HG03280 (cell line): ENCODE results near the gene ABCC11.

Source experiments
- ATAC-seq: cut with Tn5 transposase; IDR thresholded peaks from one replicate; pipeline ENCODE4 v1.9.1; 2021; ENCODE audit warnings: mild to moderate bottlenecking, moderate library complexity; ENCODE audit not compliant: unreplicated experiment

The ABCC11 gene

DNA sequence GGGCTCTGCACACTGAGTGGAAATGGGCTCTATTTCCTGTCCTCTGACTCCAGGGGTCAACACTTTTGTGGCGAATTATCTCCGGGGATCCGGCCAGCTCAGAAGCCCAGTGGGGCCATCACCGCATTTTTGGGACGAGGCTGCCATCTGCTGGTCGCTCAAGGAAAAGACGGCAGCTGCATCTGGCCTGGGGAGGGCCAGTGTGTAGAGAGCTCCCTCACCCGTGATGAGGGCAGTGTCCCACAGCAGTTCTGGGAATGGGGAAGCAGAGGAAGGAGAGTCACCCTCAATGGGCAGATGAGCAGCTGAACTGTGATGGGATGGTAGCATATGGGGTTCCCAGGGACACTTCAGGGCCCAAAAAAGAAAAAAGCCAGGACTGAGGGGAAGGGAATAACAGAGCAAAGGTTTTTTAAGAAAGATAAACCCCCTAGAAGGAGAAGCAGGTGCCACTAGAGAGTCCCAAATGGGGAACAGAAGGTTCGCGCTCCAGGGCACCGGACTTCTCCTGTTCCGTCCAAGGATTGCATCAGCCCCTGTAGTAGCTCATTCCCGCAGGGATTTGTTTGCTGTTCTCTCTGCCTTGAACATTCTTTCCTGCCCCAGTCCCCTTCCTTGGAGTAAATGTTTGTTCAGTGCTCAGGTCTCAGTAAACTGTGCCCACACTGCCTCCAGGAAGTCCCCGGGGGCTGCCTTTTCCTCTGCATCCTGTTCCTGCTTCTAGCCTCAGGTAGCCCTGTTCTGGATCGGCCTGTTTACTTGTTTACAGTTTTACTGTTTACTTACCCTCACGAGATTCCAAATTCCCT, 82.2 kb downstream of the ABCC11 start:
- no peak for ATAC-seq

DNA sequence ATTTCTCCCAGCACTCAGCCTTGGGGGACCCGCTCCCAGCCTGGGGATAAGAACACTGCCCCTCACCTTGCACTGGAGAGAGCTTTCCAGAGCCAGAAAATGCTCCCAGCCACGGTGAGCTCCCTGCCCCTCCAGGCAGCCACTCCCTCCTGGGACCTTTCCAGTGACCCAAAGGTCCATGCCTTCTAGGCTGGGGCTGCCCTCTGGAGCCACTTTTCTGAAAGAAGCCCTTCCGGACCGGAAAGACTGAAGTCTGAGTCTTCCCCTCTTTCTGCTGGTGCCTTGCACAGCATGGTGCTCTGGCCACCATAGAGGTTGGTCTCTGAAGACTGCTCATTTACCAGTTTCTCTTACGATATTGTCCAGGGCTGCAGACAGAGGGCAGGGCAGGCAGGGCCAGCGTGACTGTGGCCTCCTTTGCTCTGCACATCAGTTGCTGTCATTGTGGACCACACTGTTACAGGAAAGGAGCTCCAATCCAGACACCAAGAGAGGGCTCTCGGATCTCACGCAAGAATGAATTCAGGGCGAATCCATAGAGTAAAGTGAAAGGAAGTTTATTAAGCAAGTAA, 84.4 kb downstream of the ABCC11 start:
- ATAC-seq: no peak

- ATAC-seq: no peak
Measured at GRCh38 chr16:48161906-48162305, 85.4 kb downstream of the ABCC11 start.

GRCh38 chr16:48160575-48160974, 86.8 kb downstream of the ABCC11 start:
- ATAC-seq: no peak

DNA sequence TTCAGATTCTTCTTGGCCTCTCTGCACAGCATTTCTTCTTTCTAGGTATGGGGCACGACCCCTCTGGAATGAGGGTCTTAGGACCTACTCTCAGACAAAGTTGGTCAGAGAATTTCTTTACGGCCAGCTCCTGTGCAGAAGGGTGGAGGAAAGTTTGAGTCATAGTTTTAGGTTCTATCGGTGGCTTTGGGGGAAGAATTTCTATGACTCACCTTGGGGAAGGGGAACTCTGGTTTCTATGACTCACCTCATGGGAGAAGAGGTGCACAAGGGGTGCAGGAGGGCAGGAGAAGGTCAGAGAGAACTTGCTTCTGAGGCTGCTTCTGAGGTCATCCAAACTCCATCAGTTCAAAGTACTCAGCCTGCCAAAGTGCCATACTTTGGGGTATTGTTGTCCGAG, 89.0 kb downstream of the ABCC11 start:
- peak; percentile 65 for ATAC-seq

DNA sequence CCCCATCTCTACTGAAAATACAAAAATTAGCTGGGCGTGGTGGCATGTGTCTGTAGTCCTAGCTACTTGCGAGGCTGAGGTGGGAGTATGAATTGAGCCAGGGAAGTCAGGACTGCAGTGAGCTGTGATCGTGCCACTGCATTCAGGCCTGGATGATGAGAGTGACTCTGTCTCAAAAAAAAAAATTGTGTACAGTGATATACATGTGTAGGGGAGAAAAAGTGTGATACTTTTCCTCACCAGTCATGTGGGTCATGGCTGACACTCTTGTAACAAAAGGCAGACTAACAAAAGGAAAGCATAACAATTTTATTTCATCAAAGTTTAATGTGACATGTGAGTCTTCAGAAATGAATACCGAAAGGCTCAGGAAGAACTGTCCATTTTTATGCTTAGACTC, 89.5 kb downstream of the ABCC11 start:
- no peak for ATAC-seq

DNA sequence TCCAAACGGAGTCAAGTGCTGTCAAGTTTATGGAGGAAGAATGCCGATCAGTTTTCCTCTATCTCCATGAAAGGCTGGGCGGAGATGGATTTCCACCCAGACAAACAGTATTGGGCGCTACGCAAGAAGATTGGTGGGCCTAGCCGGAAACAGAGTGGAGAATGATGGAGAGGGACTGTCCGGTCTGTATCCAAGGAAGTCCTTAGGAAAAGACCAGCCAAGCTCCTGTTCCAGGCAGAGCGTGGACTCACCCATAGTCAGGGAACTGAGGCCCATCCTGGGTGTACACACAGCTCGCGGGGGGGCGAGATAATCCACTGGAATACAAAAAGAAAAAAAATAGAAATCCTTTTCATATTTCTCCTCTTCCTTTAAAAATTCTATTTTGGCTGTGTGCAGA, 90.0 kb downstream of the ABCC11 start:
- no peak for ATAC-seq

DNA sequence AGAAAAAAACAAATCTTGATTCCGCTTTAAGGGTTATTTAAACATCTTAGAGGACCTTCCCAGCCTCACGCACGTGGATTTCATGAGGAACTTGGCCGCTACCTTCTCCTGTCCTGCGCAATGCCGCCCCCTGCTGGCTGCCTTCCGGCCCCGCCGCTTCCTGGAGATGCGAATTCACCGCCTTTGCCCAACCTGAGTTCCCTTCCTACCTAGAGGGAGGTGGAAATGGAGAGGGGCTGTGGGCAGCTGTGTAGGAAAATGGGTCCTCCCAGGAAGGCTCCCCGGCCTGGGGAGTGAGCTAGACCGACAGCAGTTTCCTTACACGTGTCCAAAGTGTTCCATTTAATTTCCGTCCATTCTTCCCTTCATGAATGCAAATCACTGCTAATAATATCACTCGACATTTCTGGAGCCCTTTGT, 90.5 kb downstream of the ABCC11 start:
- ATAC-seq: no peak

- no peak for ATAC-seq
Measured at GRCh38 chr16:48155926-48156789, 91.2 kb downstream of the ABCC11 start, which contains the start of gene ABCC12. Gene ABCC12, minus strand, starts transcription at chr16:48155993. Its CDS starts 9,569 bp downstream, at chr16:48146424.

DNA sequence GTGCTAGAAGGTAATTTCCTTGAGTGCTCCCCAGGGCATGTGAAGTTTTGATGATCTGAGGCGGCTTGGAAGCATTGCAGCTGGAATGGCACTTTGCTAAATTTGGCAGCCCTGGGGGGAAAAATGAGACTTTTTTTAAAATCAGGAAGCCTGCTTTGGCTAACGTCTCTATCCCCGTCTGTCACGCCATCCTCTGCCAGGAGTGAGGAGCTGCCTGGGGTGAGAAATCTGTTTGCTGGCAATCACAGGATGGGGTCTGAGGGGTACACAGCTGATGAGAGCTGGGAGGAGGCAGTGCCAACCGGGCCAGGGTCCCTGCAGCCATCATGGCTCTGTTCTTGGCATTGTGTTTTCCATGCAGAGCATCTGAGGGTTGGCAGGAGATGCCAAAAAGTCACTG, 93.6 kb downstream of the ABCC11 start:
- ATAC-seq: no peak

DNA sequence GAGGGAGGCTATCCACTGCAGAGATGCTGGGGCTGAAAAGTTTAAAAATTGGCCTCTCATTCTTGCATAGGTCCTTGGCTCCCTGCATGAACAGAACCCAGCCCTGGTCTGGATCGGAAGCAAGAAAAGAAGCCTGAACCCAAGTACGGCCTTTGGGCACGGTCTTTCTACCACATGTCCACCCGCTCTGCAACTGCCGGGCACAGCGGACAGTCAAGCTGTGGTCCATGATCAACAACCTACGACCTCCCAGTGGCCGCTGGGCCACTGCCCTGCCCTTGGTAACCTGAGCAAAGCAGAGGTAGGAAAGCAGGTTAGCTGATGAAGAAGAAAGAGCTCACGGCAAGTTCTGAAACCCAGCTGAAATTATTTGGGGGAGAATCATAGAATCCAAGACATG, 95.1 kb downstream of the ABCC11 start:
- no peak for ATAC-seq

GRCh38 chr16:48150707-48151106, 96.6 kb downstream of the ABCC11 start:
- no peak for ATAC-seq

DNA sequence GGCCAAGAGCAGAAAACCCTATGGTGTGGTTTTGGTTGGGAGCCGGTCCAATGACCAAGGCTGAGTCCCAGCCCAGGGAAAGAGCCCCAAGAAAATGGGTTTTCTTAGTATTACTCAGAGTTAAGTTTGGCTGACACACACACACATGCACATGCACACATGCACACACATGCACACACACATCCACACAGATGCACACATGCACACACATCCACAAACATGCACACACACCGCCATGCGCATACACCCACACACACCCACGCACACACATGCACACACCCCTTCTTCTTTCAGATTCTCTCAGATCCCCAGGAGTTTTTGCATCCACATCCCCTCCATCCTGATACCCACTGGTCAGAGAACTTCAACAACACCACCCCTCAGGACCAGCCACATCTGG, 100.6 kb downstream of the ABCC11 start:
- ATAC-seq: no peak

GRCh38 chr16:48146131-48146530, 101.2 kb downstream of the ABCC11 start:
- no peak for ATAC-seq

DNA sequence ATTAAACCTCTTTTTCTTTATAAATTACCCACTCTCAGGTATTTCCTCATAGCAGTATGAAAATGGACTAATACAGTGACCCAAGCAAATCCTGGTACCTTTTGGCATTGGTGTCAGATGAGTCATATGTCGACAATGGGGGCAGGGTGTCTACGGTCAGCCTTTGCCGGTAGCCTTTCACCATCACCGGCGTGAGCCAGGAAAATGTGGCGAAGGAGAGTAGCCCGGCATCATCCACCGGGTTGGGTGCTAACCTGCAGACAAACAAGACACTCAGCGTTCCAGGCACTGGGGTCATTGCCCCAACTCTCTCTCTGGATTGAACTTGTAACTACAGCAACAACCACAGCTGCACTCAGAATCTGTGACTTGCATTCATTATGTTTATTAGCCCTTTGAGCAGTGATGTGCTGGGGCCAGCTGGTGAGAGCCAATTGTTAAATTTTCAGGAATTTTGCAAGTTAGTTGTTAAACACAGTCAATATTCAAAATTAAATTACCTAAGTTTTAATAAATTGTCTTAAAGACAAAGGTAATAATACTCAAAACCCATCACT, 103.4 kb downstream of the ABCC11 start:
- no peak for ATAC-seq

DNA sequence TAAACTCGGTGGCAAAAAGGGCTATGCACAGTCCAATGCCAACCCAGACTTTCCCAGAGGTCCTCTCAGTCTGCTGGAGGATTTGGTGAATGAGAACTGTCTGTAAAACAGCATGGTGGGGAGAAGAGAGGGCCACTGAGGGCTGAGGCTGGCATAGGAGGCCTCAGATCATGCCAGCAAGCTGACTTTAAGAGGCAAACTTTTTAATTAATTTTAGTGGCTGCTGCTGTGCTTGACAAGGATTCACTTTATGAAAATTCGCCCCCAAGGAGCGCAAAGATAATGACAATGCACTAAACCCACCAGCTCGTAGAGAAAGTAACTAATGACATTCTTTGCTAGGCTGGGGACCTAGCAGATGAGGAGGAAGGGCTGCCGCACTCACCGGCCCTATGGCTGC, 106.5 kb downstream of the ABCC11 start:
- ATAC-seq: no peak

GRCh38 chr16:48139517-48139916, 107.8 kb downstream of the ABCC11 start:
- no peak for ATAC-seq

DNA sequence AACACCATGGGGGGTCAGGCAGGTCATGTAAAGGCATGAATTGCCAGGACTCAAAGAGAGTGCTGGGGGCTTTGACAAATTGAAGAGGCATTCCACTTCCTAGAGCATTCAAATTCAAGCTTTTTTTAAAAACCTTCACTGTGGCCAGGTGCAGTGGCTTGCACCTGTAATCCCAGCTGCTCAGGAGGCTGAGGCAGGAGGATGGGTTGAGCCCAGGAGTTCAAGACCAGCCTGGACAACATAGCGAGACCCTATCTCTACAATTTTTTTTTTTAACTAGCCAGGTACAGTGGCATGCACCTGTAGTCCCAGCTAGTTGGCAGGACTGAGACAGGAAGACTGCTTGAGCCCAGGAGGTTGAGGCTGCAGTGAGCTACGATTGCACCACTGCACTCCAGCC, 108.8 kb downstream of the ABCC11 start:
- no peak for ATAC-seq

DNA sequence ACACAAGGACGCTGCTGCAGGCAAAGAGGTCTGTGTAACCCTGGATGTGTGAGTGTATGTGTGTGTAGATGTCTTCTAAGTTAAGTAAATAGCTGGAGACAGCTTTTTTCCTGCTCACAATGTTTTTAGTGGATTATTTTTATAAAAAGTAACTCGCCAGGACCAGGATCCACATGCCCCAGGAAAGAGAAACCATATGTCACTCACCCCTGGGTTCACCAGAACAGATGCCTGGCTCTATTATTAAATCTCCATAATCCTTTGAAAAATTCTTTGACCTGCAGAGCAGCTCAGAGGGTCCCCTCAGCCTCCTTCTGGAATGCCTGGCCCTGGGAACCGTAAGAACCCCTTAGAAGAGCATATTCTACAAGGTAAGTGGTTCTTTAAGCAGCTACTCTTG, 109.5 kb downstream of the ABCC11 start:
- no peak for ATAC-seq

GRCh38 chr16:48136547-48137360, 110.6 kb downstream of the ABCC11 start:
- no peak for ATAC-seq
